GM18951 (cell line): Measurements from ENCODE around the gene LMBR1.

ENCODE experiments used
- POLR2A ChIP-seq: IDR thresholded peaks from 4 replicates; pipeline ENCODE4 v1.6.1; 2011; ENCODE audit warnings: mild to moderate bottlenecking; ENCODE audit not compliant: insufficient read length, insufficient read depth; ENCODE audit errors: extremely low read depth
- in situ Hi-C: fragments of 300-500 bp; cut with MboI; formaldehyde crosslinking; loops from one replicate; pipeline ENCODE4 v1.12.0; 2022; ENCODE audit warnings: low sequenced_read_pairs, mixed read lengths, inconsistent platforms; ENCODE audit not compliant: unreplicated experiment

LMBR1 gene

DNA sequence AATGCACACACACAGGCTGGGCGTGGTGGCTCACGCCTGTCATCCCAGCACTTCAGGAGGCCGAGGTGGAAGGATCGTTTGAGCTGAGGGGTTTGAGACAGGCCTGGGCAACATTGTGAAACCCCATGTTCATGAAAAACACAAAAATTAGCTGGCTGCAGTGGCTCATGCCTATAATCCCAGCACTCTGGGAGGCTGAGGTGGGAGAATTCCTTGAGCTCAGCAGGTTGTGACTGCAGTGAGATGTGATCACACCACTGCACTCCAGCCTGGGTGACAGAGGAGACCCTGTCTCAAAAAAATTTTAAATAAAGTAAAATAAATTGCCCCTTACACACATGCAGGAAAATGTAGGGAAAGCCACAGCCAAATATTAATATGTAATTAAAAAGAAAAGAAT is 208.3 kb downstream of the LMBR1 start:
- in situ Hi-C loops, result no loop called here
- no peak for TF ChIP-seq POLR2A

DNA sequence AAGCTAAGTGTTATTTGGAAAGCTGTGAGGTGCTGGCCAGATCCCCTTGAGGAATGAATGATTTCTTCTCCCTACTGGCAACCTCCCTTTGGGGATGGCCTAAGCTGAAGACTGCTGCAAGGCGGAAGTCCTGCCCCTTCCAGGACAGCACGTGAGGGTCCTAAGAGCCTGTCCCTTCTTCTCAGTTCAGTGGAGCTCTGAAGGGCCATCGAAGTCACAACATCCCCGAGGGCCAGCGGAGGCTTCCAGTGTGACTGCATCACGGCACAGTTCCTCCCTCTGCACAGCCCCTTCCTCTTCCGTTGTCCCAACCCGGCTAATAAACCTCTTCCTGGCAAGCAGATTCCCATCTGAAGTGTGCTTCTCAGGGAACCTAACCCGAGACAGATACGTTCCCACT is 208.7 kb downstream of the LMBR1 start:
- in situ Hi-C loops, result no loop called here
- TF ChIP-seq POLR2A, result no peak

DNA sequence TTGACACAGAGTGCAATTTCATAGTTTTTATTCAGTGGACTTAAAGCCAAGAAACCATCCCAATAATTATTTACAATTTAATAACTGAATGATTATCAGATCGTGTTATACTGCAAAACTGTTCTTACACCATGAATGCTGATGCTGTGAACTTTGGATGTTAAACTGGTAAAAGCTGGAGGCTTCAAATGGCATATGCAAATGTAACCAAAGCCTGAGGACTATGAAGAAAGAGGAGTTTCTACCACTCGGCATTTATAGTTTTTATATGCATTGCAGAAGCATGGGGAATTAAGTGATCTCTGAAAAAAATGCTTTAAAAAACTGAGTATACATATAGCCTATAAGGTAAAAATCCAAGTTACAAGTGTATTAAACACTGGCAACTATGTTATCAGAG is 210.1 kb downstream of the LMBR1 start:
- TF ChIP-seq POLR2A, result no peak

DNA sequence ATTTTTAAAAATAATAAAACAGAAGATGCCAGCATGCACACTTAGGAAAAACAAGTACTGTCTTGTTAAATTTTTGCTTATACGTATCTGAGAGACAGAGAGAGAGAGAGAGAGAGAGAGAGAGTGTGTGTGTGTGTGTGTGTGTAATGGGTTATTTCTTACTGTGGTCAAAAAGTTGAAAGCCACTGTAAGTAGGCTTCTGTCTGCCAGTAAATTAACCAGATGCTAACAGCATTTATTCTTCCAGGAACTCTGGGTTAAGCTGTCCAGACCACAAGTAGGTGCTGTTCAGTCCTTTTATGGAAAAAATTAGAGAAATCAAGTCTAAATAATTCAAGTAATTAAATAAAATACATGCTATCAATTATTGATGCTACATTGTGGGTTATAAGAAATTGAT is 212.7 kb downstream of the LMBR1 start:
- no peak for TF ChIP-seq POLR2A
- in situ Hi-C loops, result no loop called here

More for the DNA sequence above, 210.1 kb downstream of the LMBR1 start:
- in situ Hi-C loops, result no loop called here

DNA sequence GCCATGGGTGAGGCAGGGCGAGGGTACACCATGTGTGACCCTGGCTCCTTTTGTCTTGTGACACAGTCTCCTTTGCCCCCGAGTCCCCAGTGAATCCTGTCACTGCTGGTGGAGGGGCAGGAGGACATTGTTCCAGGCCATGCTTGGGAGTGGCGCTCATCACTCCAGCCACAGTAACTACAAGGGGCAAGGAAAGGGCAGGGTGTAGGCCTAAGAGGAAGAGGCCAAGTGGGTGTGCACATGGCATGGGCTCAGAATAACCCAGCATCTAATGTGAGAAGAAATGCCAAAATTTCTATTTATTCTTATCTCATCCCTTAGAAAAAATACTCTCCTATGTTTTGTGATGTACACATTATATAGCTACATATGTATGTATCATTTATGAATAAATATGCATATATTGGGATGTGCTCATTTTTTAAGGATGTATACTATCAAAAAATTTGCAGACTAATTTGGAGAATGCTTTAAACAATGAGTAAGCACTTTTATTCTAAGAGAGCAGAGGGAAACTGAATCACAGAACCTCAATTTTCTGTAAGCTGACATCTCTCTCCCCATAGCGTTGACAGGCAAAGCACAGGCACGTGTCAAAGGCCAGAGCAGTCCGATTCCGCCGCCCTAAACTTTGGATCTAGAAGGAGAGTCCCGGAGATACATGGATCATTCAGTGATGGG is 215.5 kb downstream of the LMBR1 start:
- in situ Hi-C loops, result no loop called here
- TF ChIP-seq POLR2A, result no peak

DNA sequence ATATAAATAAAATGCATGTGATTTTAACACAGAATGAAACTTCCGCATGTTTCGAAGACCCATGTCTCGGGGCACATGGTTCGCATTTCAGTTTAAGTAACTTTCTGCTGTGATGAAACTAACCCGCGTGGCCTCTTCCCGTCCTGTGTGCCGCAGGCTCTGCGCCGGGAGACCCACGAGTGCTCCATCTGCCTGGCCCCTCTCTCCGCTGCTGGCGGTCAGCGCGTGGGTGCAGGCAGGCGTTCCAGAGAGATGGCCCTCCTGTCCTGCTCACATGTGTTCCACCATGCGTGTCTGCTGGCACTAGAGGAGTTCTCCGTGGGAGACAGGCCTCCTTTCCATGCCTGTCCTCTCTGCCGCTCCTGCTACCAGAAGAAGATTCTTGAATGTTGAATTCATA is 216.7 kb downstream of the LMBR1 start:
- no peak for TF ChIP-seq POLR2A
- in situ Hi-C loops, result no loop called here

DNA sequence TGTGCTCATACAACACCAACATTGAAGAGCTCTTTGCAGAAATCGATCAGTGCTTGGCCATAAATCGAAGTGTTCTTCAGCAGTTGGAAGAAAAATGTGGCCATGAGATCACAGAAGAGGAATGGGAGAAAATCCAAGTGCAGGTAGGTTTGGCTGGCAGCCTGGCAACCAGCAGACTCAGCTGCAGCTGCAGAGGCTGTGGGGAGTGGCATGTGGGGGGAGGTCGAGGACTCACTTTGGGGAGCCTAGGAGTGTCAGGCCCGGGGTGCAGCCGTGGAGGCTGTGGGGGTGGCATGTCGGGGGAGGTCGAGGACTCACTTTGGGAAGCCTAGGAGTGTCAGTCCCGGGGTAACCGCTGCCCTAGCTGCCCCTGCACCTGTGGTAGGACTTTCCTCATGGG is 217.3 kb downstream of the LMBR1 start:
- TF ChIP-seq POLR2A, result no peak
- in situ Hi-C loops, result no loop called here

DNA sequence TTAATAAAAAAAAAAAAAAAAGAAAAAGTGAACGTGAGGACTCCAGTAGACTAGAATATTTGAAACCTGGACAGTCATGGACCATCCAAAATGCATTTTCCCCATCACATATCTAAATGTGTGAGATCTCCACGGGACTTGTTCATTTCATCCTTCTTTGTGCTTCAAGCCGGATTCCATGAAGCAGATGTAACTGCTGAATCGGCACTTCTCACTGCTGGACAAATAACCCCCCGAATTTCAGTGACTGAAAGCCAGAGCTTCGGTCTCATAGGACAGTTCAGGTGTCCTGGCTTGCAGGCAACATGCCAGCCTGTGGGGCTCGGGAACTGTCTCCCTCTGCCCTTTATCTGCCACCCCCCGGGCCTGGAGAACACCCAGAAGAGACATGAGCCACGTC is 219.1 kb downstream of the LMBR1 start:
- in situ Hi-C loops, result no loop called here
- no peak for TF ChIP-seq POLR2A

DNA sequence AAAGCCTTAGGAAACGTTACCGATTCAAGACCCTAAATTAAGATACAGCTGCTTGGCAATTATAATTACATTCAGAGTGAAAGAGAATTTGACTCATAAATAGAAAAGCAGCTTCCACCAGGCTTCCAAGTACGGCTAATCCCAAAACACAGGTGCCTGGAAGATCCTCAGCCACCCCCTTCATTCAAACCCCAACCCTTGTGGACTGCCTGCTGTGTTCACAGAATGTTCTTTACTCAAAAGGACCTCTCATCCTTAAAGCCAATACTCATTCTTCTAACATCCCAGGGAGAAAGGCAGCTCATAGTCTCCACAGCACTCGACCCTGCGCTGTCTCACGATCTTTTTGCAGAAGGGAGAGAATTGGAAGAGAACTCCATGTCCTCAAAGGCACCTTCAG is 219.5 kb downstream of the LMBR1 start:
- no peak for TF ChIP-seq POLR2A
- in situ Hi-C loops, result no loop called here

DNA sequence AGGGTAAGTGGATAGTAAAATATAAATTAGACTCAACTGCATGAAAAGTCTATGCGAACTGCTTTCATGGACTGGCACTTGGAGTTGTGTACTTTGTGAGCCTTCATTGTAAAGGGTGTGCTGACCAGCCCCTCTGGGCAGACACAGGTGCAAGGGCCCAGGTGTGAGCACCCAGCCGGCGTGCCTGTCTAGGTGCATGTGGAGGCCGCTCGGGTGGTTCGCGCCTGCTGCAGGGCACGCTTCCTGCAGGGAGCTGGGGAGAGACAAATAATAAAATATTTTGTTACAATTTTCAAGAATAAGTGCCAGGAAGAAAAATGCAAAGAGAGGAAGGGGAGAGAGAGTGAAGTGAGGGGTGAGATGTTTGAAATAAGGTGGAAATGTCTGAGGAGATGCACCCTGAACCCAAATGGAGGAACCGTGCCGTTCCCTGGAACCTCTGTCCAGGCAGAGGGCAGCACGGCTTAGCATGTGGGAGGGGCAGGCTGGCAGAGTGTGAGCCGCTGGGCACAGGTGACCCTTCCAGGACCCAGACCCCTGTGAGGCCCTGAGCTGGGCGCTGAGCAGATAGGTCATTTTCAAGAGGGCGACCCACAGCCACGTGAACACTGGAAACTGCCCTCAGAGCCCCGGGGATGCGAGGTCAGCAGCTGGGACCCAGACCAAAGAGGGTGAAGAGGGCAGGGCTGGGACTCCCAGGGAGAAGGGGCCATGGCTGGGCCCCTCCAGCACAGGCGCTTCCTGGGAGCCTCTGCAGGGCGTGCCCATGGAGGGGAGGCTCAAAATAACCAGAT is 223.8 kb downstream of the LMBR1 start:
- TF ChIP-seq POLR2A, result no peak
- in situ Hi-C loops, result no loop called here

DNA sequence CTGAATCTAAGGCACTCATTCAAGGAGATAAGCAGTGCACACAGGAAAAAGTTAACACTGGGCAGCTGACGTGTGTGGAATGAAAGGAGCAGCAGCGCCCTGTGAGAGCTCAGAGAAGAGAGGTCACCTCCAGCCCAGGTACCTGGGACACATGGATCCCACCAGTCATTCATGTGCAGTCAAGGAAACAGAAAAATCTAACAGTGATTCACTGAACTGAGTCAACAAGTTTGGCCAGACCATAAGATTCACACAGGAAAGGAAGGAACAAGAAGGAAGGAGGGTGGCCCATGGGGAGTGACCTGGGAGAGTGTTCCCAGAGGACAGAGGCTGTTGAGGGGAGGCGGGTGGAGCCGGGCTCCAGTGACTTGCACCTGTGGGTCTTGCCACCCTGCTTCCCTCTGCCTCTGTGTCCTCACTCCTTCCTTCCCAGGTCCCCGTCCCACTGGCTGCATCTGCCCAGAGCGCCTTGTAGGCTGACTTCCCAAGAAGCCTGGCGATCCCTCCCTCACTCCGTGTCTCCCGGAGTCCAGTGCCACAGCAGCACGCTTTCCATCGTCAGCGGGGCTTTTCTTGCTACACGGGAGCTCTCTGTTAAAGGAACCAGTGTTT is 224.7 kb downstream of the LMBR1 start:
- no peak for TF ChIP-seq POLR2A
- in situ Hi-C loops, result no loop called here

DNA sequence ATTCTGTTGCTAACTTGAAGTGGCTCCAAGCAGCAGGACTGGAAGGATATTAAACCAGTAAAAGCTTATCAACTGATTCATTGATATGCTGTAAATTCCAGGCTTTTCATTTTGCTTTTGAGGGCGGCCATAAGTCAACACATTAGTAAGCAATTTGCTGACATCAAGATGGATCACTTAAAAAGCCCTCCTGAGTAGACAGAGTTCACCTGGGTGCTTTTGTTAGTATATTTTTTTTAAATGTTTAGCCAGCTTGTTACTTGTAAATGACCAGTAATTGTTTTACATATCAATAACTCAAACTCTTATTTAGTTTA is 225.9 kb downstream of the LMBR1 start:
- no peak for TF ChIP-seq POLR2A
- in situ Hi-C loops, result no loop called here

DNA sequence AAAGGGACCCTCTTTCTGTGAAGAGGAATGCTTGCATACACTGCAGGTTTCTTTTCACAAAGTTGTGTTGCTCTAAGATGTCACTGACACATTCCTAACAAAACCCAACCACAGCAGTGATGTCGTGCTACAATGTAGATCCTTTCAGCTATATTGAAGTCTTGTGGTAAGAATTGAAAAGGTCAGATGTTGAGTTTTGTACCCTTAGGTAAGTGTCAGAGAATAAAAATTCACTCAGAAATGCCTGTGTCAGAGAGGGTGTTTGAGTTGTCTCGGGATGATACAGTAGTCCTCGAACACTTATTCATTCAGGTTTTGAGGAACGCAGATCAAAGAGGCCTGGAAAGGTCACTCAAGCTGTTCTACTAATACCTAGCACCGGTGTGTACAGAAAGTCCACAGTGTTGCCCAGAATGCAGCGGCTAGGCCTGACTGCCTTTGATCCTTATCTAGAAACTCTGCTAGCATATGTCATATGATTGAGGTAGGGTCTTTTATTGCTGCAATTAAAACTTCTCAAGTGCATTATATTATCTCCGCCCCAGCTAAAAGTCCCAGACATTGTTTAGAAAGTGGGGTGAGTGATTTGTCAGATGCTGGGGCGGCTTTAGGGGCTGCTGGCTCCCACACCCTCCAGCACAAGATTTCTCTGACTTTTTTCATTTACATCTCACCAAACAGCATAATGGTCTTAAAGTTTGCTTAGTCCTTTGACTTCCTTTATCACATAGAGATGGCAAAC is 226.4 kb downstream of the LMBR1 start:
- no peak for TF ChIP-seq POLR2A
- in situ Hi-C loops, result no loop called here

DNA sequence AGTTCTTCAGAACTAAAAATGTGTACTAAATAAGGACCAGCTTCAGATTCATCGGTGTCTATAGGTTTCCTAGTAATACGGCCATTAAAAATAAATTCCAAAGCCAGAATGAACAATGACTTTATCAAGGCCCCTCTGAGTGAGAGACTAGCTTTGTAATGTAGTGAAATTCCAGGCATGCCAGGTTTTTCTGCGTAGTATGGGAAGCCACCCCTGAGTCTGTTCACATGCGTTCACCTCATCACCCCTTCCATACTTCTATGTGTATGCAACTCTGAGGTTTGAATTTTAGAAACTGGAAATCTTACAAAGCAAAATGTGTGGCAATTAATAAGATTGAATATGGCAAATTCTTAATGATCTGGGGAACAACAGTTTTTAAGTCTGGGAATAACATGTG is 227.9 kb downstream of the LMBR1 start:
- in situ Hi-C loops, result no loop called here

DNA sequence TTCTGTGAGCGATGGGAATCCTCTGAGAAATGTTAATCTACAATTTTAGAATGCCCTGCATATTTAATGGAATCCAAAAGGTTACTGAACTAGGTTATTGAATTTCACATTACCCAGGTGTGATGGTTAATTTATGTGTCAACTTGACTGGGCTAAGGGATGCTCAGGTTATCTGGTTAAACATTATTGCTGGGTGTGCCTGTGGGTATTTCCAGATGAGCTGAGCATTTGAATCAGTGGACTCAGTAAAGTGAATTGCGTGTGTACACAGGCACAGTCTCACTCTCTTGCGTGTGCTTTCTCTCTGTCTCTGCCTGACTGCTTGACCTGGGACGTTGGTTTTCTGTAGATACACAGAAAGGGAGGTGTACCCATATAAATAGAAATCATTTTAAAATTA is 230.7 kb downstream of the LMBR1 start:
- no peak for TF ChIP-seq POLR2A
- in situ Hi-C loops, result no loop called here

More for the DNA sequence above, 227.9 kb downstream of the LMBR1 start:
- no peak for TF ChIP-seq POLR2A
